ENCODE measurements around the gene EPHB6.

EPHB6 gene

GRCh38 chr7:142854372-142855113 lies at the start of gene EPHB6:
Gene EPHB6 (plus strand): TSS chr7:142855076. CDS start chr7:142863228, 8,152 bp downstream.
- FAIRE-seq (no peak), DNase-seq (ENCODE audit: extremely low spot score, insufficient read length, low read depth) (peak; percentile 44)

GRCh38 chr7:142805350-142806021 lies 49.4 kb upstream of the EPHB6 start:
- no peak for FAIRE-seq

GRCh38 chr7:142806022-142806356 lies 48.9 kb upstream of the EPHB6 start:
- FAIRE-seq (no peak), DNase-seq (ENCODE audit: extremely low spot score, insufficient read length, low read depth) (no peak)

More at GRCh38 chr7:142805350-142806021, 49.4 kb upstream of the EPHB6 start:
- no peak for DNase-seq (ENCODE audit: extremely low spot score, insufficient read length, low read depth)

GRCh38 chr7:142806957-142807356 lies 47.9 kb upstream of the EPHB6 start:
- FAIRE-seq (no peak), DNase-seq (ENCODE audit: extremely low spot score, insufficient read length, low read depth) (no peak)

- DNase-seq (ENCODE audit: extremely low spot score, insufficient read length, low read depth), result no peak
These were observed 46.9 kb upstream of the EPHB6 start for GRCh38 chr7:142807855-142808460.

GRCh38 chr7:142808461-142808801 lies 46.4 kb upstream of the EPHB6 start:
- DNase-seq (ENCODE audit: extremely low spot score, insufficient read length, low read depth), result no peak

More at GRCh38 chr7:142807855-142808460, 46.9 kb upstream of the EPHB6 start:
- peak; percentile 82 for FAIRE-seq

GRCh38 chr7:142808802-142809583 lies 45.9 kb upstream of the EPHB6 start:
- peak; percentile 98 for FAIRE-seq
- DNase-seq (ENCODE audit: extremely low spot score, insufficient read length, low read depth), result peak; percentile 65

More at GRCh38 chr7:142808461-142808801, 46.4 kb upstream of the EPHB6 start:
- FAIRE-seq, result no peak

GRCh38 chr7:142809671-142810070 lies 45.2 kb upstream of the EPHB6 start:
- no peak for FAIRE-seq
- no peak for DNase-seq (ENCODE audit: extremely low spot score, insufficient read length, low read depth)

GRCh38 chr7:142811154-142811737 lies 43.6 kb upstream of the EPHB6 start:
- DNase-seq (ENCODE audit: extremely low spot score, insufficient read length, low read depth) (no peak), FAIRE-seq (peak; percentile 89)

- no peak for FAIRE-seq
- no peak for DNase-seq (ENCODE audit: extremely low spot score, insufficient read length, low read depth)
These were observed 42.2 kb upstream of the EPHB6 start for GRCh38 chr7:142812437-142813215.

- FAIRE-seq (no peak), DNase-seq (ENCODE audit: extremely low spot score, insufficient read length, low read depth) (no peak)
These were observed 41.6 kb upstream of the EPHB6 start for GRCh38 chr7:142813226-142813625.

- DNase-seq (ENCODE audit: extremely low spot score, insufficient read length, low read depth), result no peak
- no peak for FAIRE-seq
These were observed 41.2 kb upstream of the EPHB6 start for GRCh38 chr7:142813699-142814098.

GRCh38 chr7:142814451-142814850 lies 40.4 kb upstream of the EPHB6 start:
- DNase-seq (ENCODE audit: extremely low spot score, insufficient read length, low read depth) (no peak), FAIRE-seq (no peak)

GRCh38 chr7:142815134-142815533 lies 39.7 kb upstream of the EPHB6 start:
- DNase-seq (ENCODE audit: extremely low spot score, insufficient read length, low read depth) (no peak), FAIRE-seq (no peak)

GRCh38 chr7:142817506-142817905 lies 37.4 kb upstream of the EPHB6 start:
- DNase-seq (ENCODE audit: extremely low spot score, insufficient read length, low read depth), result no peak
- FAIRE-seq, result no peak

GRCh38 chr7:142819530-142819929 lies 35.3 kb upstream of the EPHB6 start:
- FAIRE-seq, result no peak
- no peak for DNase-seq (ENCODE audit: extremely low spot score, insufficient read length, low read depth)

- DNase-seq (ENCODE audit: extremely low spot score, insufficient read length, low read depth), result no peak
- no peak for FAIRE-seq
These were observed 32.2 kb upstream of the EPHB6 start for GRCh38 chr7:142822714-142823113.

GRCh38 chr7:142827951-142828500 lies 26.9 kb upstream of the EPHB6 start:
- FAIRE-seq (no peak), DNase-seq (ENCODE audit: extremely low spot score, insufficient read length, low read depth) (no peak)

- DNase-seq (ENCODE audit: extremely low spot score, insufficient read length, low read depth) (no peak), FAIRE-seq (no peak)
These were observed 22.5 kb upstream of the EPHB6 start for GRCh38 chr7:142832417-142832816.

Measured in GM18507 (cell line).